ENCODE measurements around the gene PLA2G7. TPM values are rescaled to one million over a fixed set of nuclear protein-coding genes. Genes with fewer than 3 reads are reported as not detected.
"Not testable (repeated sequence)": the region's sequence is repeated elsewhere in the genome, so short reads cannot be mapped to it uniquely, and the experiment has no call there.

PLA2G7 gene
- total RNA-seq, 1 experiment from 2014 or later: not detected

- DNase-seq (ENCODE audit: low spot score): no peak
Observed at GRCh38 chr6:46748940-46749503, 13.8 kb upstream of the PLA2G7 start.

- DNase-seq (ENCODE audit: low spot score): no peak
Observed at GRCh38 chr6:46746696-46747095, 11.5 kb upstream of the PLA2G7 start, which contains the start of gene ANKRD66. TSS of gene ANKRD66 (plus strand) at chr6:46746933. CDS start at chr6:46751949, 5,016 bp downstream.

- no peak for DNase-seq (ENCODE audit: low spot score)
Observed at GRCh38 chr6:46745973-46746372, 10.8 kb upstream of the PLA2G7 start.

- not testable (repeated sequence) for DNase-seq (ENCODE audit: low spot score)
Observed at GRCh38 chr6:46744159-46744725, 9.1 kb upstream of the PLA2G7 start.

GRCh38 chr6:46743425-46744158 is 8.4 kb upstream of the PLA2G7 start:
- DNase-seq (ENCODE audit: low spot score): no peak

- no peak for DNase-seq (ENCODE audit: low spot score)
Observed at GRCh38 chr6:46741910-46742309, 6.7 kb upstream of the PLA2G7 start.

GRCh38 chr6:46741482-46741881 is 6.3 kb upstream of the PLA2G7 start:
- DNase-seq (ENCODE audit: low spot score): no peak

- no peak for DNase-seq (ENCODE audit: low spot score)
Observed at GRCh38 chr6:46736906-46737305, 1.7 kb upstream of the PLA2G7 start.

GRCh38 chr6:46735720-46736031 is 501 bp upstream of the PLA2G7 start:
- DNase-seq (ENCODE audit: low spot score): no peak

GRCh38 chr6:46733341-46733801 is 1.8 kb downstream of the PLA2G7 start:
- DNase-seq (ENCODE audit: low spot score): no peak

GRCh38 chr6:46730921-46731461 is 4.2 kb downstream of the PLA2G7 start:
- no peak for DNase-seq (ENCODE audit: low spot score)

GRCh38 chr6:46729787-46730326 is 5.3 kb downstream of the PLA2G7 start:
- no peak for DNase-seq (ENCODE audit: low spot score)

- DNase-seq (ENCODE audit: low spot score): no peak
Observed at GRCh38 chr6:46720401-46720800, 14.8 kb downstream of the PLA2G7 start.

- no peak for DNase-seq (ENCODE audit: low spot score)
Observed at GRCh38 chr6:46719099-46719498, 16.1 kb downstream of the PLA2G7 start.

- DNase-seq (ENCODE audit: low spot score): no peak
Observed at GRCh38 chr6:46715141-46715540, 20.0 kb downstream of the PLA2G7 start.

GRCh38 chr6:46711491-46711890 is 23.7 kb downstream of the PLA2G7 start:
- no peak for DNase-seq (ENCODE audit: low spot score)

GRCh38 chr6:46706464-46706863 is 28.7 kb downstream of the PLA2G7 start:
- no peak for DNase-seq (ENCODE audit: low spot score)

- no peak for DNase-seq (ENCODE audit: low spot score)
Observed at GRCh38 chr6:46704562-46704961, 30.6 kb downstream of the PLA2G7 start.

GRCh38 chr6:46699970-46700369 is 35.2 kb downstream of the PLA2G7 start:
- DNase-seq (ENCODE audit: low spot score): no peak

- DNase-seq (ENCODE audit: low spot score): no peak
Observed at GRCh38 chr6:46690911-46691451, 44.2 kb downstream of the PLA2G7 start.

GRCh38 chr6:46690141-46690755 is 44.9 kb downstream of the PLA2G7 start:
- DNase-seq (ENCODE audit: low spot score): no peak

- DNase-seq (ENCODE audit: low spot score): no peak
Observed at GRCh38 chr6:46689657-46690056, 45.5 kb downstream of the PLA2G7 start.
